Smooth muscle cell (in vitro differentiated cells): ENCODE results near the gene NAV2. TPM values are rescaled to one million over a fixed set of nuclear protein-coding genes. Genes with fewer than 3 reads are reported as not detected.

Experiments used
- DNase-seq: peaks from one replicate; lab custom pipeline; 2025; ENCODE audit not compliant: unreplicated experiment; lab: John Stamatoyannopoulos, UW
- H2AFZ ChIP-seq: fragments of 200-600 bp; sonication (generic); 2 replicates; pipeline ENCODE4 v1.6.0; 2016; ENCODE audit warnings: antibody characterized with exemption, low read depth, mild to moderate bottlenecking
- H3F3A ChIP-seq: fragments of 200-600 bp; sonication (generic); 2 replicates; pipeline ENCODE4 v1.6.0; 2017; ENCODE audit warnings: antibody characterized with exemption, low read depth
- H3K27ac ChIP-seq: fragments of 200-600 bp; sonication (generic); 2 replicates; pipeline ENCODE4 v1.5.1; 2016; ENCODE audit warnings: low read depth, mild to moderate bottlenecking
- H3K27me3 ChIP-seq: fragments of 200-600 bp; sonication (generic); 2 replicates; pipeline ENCODE4 v1.6.1; 2016; ENCODE audit warnings: low read depth, mild to moderate bottlenecking
- H3K36me3 ChIP-seq: fragments of 200-600 bp; sonication (generic); 2 replicates; pipeline ENCODE4 v1.5.1; 2016; ENCODE audit warnings: low read depth
- H3K4me1 ChIP-seq: fragments of 200-600 bp; sonication (generic); 2 replicates; pipeline ENCODE4 v1.5.1; 2016; ENCODE audit warnings: low read depth
- H3K4me2 ChIP-seq: fragments of 200-600 bp; sonication (generic); 2 replicates; pipeline ENCODE4 v1.6.0; 2016; ENCODE audit warnings: mild to moderate bottlenecking
- H3K4me3 ChIP-seq: fragments of 200-600 bp; sonication (generic); 2 replicates; pipeline ENCODE4 v1.5.1; 2016; ENCODE audit warnings: mild to moderate bottlenecking
- H3K79me2 ChIP-seq: fragments of 200-600 bp; sonication (generic); 2 replicates; pipeline ENCODE4 v1.6.0; 2016; ENCODE audit warnings: low read depth, mild to moderate bottlenecking
- H3K9ac ChIP-seq: fragments of 200-600 bp; sonication (generic); 2 replicates; pipeline ENCODE4 v1.6.0; 2016; ENCODE audit warnings: low read depth
- H3K9me3 ChIP-seq: fragments of 200-600 bp; sonication (generic); replicated peaks from 2 replicates; pipeline ENCODE4 v1.5.1; 2016; ENCODE audit warnings: low read depth
- H4K20me1 ChIP-seq: fragments of 200-600 bp; sonication (generic); 2 replicates; pipeline ENCODE4 v1.6.0; 2016; ENCODE audit warnings: low read depth
- CTCF ChIP-seq: fragments of 200-600 bp; sonication (generic); IDR thresholded peaks from 2 replicates; pipeline ENCODE4 v1.5.1; 2017; ENCODE audit warnings: borderline replicate concordance, mild to moderate bottlenecking, antibody characterized with exemption; ENCODE audit not compliant: insufficient read depth, poor library complexity, severe bottlenecking
- WGBS: methylation state at CpG from one replicate; pipeline ENCODE4 v1.1.7; 2016; ENCODE audit warnings: low lambda C conversion rate; 5-methylcytosine and 5-hydroxymethylcytosine counted together
- polyA plus RNA-seq: library from polyadenylated mRNA; unstranded; fragments of >200 nt; fragmentation: Nextera tagmentation; extraction: Ambion mirVana; gene quantifications from 2 replicates; pipeline ENCODE4 v1.2.1, GENCODE V29; 2016
- total RNA-seq: library from RNA; depleted of rRNA; stranded (reverse); fragments of >200 nt; gene quantifications from 2 replicates; pipeline ENCODE4 v1.2.3, GENCODE V29; 2014

The NAV2 gene
- total and polyA plus RNA-seq, 2 experiments from 2014 or later, result 14.1 to 67.5 TPM

GRCh38 chr11:19931771-19932369, 219.2 kb downstream of the NAV2 start:
- no peak overlapping the region for H2AFZ ChIP-seq
- TF ChIP-seq CTCF, result no peak
- peak overlapping the region; percentile 63 for H3K4me2 ChIP-seq
- H4K20me1 ChIP-seq, result no peaks in the 10 kb centered on the region
- H3K4me1 ChIP-seq, result peaks cover 10% of the 10 kb centered on the region
- H3K27me3 ChIP-seq, result no peaks in the 10 kb centered on the region
- H3K27ac ChIP-seq, result peak overlapping the region; percentile 77
- H3K9ac ChIP-seq, result no peak overlapping the region
- H3K79me2 ChIP-seq, result no peaks in the 10 kb centered on the region
- no peaks in the 10 kb centered on the region for H3K36me3 ChIP-seq
- H3K4me3 ChIP-seq, result peak overlapping the region; percentile 31
- 54% methylated on average over 7 of the region's 7 CpGs for WGBS
- no peak for DNase-seq
- peaks cover 12% of the 10 kb centered on the region for H3F3A ChIP-seq
- no peaks in the 10 kb centered on the region for H3K9me3 ChIP-seq

- no peak overlapping the region for H3K4me3 ChIP-seq
- no peak overlapping the region for H3K9ac ChIP-seq
- peaks cover 10% of the 10 kb centered on the region for H3K4me1 ChIP-seq
- WGBS, result 96% methylated on average over 20 of the region's 20 CpGs
- H2AFZ ChIP-seq, result no peak overlapping the region
- TF ChIP-seq CTCF, result no peak
- H3K27ac ChIP-seq, result no peak overlapping the region
- no peaks in the 10 kb centered on the region for H3K36me3 ChIP-seq
- H3K27me3 ChIP-seq, result no peaks in the 10 kb centered on the region
- DNase-seq, result no peak
- H4K20me1 ChIP-seq, result no peaks in the 10 kb centered on the region
- no peaks in the 10 kb centered on the region for H3K9me3 ChIP-seq
- no peak overlapping the region for H3K4me2 ChIP-seq
- no peaks in the 10 kb centered on the region for H3K79me2 ChIP-seq
- peaks cover 19% of the 10 kb centered on the region for H3F3A ChIP-seq
These were observed 220.6 kb downstream of the NAV2 start for GRCh38 chr11:19933132-19933735.

- no peak for TF ChIP-seq CTCF
- DNase-seq, result no peak
- H3K79me2 ChIP-seq, result no peaks in the 10 kb centered on the region
- H3F3A ChIP-seq, result peaks cover 18% of the 10 kb centered on the region
- no peak overlapping the region for H3K4me3 ChIP-seq
- no peak overlapping the region for H2AFZ ChIP-seq
- no peak overlapping the region for H3K4me2 ChIP-seq
- no peaks in the 10 kb centered on the region for H4K20me1 ChIP-seq
- no peaks in the 10 kb centered on the region for H3K27me3 ChIP-seq
- H3K9ac ChIP-seq, result no peak overlapping the region
- H3K9me3 ChIP-seq, result no peaks in the 10 kb centered on the region
- peaks cover 12% of the 10 kb centered on the region for H3K4me1 ChIP-seq
- WGBS, result 83% methylated on average over 12 of the region's 12 CpGs
- H3K27ac ChIP-seq, result no peak overlapping the region
- H3K36me3 ChIP-seq, result no peaks in the 10 kb centered on the region
These were observed 221.3 kb downstream of the NAV2 start for GRCh38 chr11:19933801-19934488.
